ENCODE data around the gene TSPAN2.

TSPAN2 gene

GRCh38 chr1:115112496-115113375, 23.4 kb upstream of the TSPAN2 start:
- no peak for DNase-seq

GRCh38 chr1:115107516-115108260, 18.4 kb upstream of the TSPAN2 start:
- no peak for DNase-seq

- DNase-seq, result no peak
These were observed 16.5 kb upstream of the TSPAN2 start for GRCh38 chr1:115105831-115106230.

- no peak for DNase-seq
These were observed 10.4 kb upstream of the TSPAN2 start for GRCh38 chr1:115099693-115100050.

GRCh38 chr1:115098979-115099692, 9.8 kb upstream of the TSPAN2 start:
- no peak for DNase-seq

GRCh38 chr1:115092175-115092574, 2.9 kb upstream of the TSPAN2 start:
- DNase-seq, result no peak

GRCh38 chr1:115091572-115091971, 2.3 kb upstream of the TSPAN2 start:
- no peak for DNase-seq

GRCh38 chr1:115090956-115091355, 1.7 kb upstream of the TSPAN2 start:
- no peak for DNase-seq

- no peak for DNase-seq
These were observed 1.2 kb upstream of the TSPAN2 start for GRCh38 chr1:115090540-115090939.

GRCh38 chr1:115090186-115090490, 835 bp upstream of the TSPAN2 start:
- no peak for DNase-seq

GRCh38 chr1:115088871-115089419, 358 bp downstream of the TSPAN2 start:
- DNase-seq, result no peak

GRCh38 chr1:115088115-115088778, 1.1 kb downstream of the TSPAN2 start:
- no peak for DNase-seq

- no peak for DNase-seq
These were observed 3.0 kb downstream of the TSPAN2 start for GRCh38 chr1:115086176-115086830.

- no peak for DNase-seq
These were observed 4.3 kb downstream of the TSPAN2 start for GRCh38 chr1:115084902-115085511.

- DNase-seq, result no peak
These were observed 6.4 kb downstream of the TSPAN2 start for GRCh38 chr1:115082949-115083348.

GRCh38 chr1:115078708-115079107, 10.6 kb downstream of the TSPAN2 start:
- DNase-seq, result no peak

GRCh38 chr1:115077984-115078330, 11.3 kb downstream of the TSPAN2 start:
- DNase-seq, result no peak

GRCh38 chr1:115077286-115077983, 11.9 kb downstream of the TSPAN2 start:
- DNase-seq, result no peak

- no peak for DNase-seq
These were observed 12.9 kb downstream of the TSPAN2 start for GRCh38 chr1:115076384-115076915.

- no peak for DNase-seq
These were observed 14.3 kb downstream of the TSPAN2 start for GRCh38 chr1:115074839-115075534.
